SKM-1 (cell line): ENCODE data around the gene CHRNG.
"Not testable (repeated sequence)": the region's sequence is repeated elsewhere in the genome, so short reads cannot be mapped to it uniquely, and the experiment has no call there.

Source experiments
- DNase-seq: peaks from one replicate; lab custom pipeline; 2025; ENCODE audit not compliant: unreplicated experiment; lab: John Stamatoyannopoulos, UW

The CHRNG gene

DNA sequence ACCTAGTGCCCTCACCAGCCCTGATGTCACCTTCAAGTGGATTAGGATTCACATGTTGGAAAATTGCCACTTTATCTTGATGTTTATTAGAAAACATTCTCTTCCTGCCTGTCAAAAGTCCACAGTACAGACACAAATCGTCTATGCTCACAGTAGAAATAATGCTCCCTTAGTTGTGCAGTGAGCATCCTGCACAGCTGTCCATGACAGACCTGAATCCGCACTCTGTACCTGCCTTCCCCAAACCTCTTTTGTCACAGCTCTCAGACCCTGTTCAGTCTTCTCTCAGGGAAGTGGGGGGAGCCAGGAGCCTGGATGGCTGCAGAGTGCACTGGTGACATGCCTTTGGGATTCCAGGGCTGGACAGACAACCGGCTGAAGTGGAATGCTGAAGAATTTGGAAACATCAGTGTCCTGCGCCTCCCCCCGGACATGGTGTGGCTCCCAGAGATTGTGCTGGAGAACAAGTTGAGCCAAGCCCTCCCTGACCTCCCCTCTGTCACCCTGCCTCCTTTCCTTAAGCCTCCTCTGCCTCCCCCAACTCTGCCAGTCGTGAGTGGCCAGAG is 11.5 kb upstream of the CHRNG start:
- no peak for DNase-seq

DNA sequence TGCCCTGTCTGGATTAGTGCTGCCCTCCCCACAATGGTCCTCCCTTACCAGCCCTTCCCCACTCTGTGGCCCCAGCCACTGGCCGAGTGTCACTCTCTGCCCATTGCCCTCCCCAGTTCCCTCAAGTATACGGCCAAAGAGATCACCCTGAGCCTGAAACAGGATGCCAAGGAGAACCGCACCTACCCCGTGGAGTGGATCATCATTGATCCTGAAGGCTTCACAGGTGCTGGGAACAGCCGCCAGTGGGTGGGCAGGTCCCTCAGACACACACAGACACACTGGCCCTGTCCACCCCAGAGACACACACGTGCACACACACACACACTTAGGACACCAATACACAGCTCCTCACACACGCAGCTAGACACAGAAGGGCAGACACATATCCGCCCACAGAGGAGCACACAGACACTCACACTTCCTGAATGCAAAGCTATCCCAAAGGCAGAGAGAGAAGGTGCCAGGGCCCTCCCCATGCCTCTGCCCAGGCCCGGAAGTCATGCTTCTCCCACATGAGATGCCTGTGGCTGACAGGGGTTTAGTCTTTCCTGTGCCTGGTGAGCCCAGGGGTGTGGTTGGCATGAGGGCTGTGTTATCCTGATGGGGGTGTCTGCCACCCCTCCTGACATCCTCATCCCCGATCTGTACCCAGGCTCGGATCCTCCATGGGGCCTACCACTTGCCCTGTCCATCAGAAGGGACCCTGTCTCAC is 10.6 kb upstream of the CHRNG start:
- no peak for DNase-seq

GRCh38 chr2:232529806-232530547 is 9.5 kb upstream of the CHRNG start:
- DNase-seq: no peak

DNA sequence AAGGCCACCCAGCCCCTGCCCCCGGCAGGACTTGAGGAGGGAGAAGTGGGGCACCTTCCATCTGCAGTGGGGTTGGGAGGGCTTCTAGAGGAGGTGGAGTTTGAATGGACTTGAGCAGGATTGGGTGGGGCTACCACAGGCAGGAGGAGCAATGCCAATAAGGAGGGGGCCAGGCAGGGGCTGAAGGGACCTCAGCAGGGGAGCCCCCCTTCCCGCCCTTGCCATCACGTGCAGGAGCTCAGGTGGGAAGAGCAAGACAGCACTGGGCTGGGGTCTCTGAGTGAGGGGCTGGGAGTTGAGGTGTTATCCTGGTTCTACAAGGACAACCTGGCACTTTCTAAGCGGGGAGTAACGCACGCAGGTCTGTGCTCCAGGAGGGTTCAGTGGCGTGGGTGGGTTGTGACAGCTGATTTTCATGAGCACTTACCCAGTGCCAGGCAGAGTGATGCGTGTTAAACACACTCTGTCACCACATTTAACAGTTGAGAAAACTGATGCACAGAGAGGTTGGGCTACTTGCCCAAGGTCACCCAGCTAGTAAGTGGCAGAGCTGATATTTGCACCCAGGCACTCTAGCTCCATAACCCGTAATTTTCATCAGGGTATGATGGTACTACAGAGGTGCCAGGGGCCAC is 8.7 kb upstream of the CHRNG start:
- DNase-seq: no peak

DNA sequence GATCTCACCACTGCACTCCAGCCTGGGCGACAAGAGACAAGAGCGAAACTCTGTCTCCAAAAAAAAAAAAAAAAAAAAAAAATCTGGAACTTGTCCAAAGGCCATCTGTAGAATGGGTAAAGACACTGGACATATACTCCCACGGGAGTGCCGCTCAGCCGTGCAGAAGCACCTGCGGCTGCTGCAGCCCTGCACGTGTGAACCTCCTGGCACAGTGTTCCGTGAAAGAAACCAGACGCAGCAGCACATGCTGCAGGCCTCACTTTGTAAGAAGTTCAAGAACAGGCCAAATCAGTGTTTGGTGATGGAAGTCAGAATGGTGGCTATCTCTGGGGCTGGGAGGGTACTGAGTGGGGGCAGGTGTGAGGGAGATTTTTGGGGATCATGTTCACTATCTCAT is 7.1 kb upstream of the CHRNG start:
- no peak for DNase-seq

- not testable (repeated sequence) for DNase-seq
Observed at GRCh38 chr2:232532821-232533220, 6.7 kb upstream of the CHRNG start.

- no peak for DNase-seq
Observed at GRCh38 chr2:232533944-232534710, 5.4 kb upstream of the CHRNG start.

GRCh38 chr2:232534940-232535651 is 4.4 kb upstream of the CHRNG start:
- no peak for DNase-seq

GRCh38 chr2:232535761-232536530 is 3.5 kb upstream of the CHRNG start:
- no peak for DNase-seq

- no peak for DNase-seq
Observed at GRCh38 chr2:232537079-232537478, 2.4 kb upstream of the CHRNG start.

GRCh38 chr2:232537499-232537898 is 2.0 kb upstream of the CHRNG start:
- DNase-seq: no peak

- DNase-seq: no peak
Observed at GRCh38 chr2:232538671-232539070, 821 bp upstream of the CHRNG start.

GRCh38 chr2:232540441-232541041 is 1.0 kb downstream of the CHRNG start:
- DNase-seq: no peak

GRCh38 chr2:232541195-232541960 is 1.9 kb downstream of the CHRNG start:
- no peak for DNase-seq

GRCh38 chr2:232541961-232542714 is 2.6 kb downstream of the CHRNG start:
- no peak for DNase-seq

- DNase-seq: no peak
Observed at GRCh38 chr2:232542715-232543467, 3.4 kb downstream of the CHRNG start.

GRCh38 chr2:232543491-232543890 is 4.0 kb downstream of the CHRNG start:
- no peak for DNase-seq
